ENCODE data around the gene EVA1C.
"Not testable (repeated sequence)": the region's sequence is repeated elsewhere in the genome, so short reads cannot be mapped to it uniquely, and the experiment has no call there.

EVA1C gene

GRCh38 chr21:32531561-32531960, 119.1 kb downstream of the EVA1C start:
- not testable (repeated sequence) for DNase-seq (ENCODE audit: low spot score)

DNA sequence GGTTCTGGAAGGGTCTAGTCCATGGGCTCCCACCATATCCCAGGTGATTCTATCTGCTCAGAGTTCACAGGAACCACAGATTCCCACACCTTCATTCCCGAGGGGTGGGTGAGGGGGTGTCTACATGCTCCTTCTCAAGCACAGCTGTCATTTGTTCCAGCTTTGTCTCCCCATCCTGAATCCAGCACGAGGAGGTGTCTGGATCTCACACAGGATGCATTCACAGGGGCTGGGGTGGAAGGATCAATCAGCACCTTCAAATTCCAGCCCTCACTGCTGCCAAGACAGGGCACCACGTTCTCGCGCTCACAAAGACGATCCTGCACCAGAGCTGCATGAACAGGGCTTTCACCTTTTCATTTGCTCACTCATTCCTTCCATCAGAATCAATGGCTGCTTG, 120.1 kb downstream of the EVA1C start:
- no peak for DNase-seq (ENCODE audit: low spot score)

GRCh38 chr21:32533053-32533452, 120.5 kb downstream of the EVA1C start:
- DNase-seq (ENCODE audit: low spot score) = no peak

- no peak for DNase-seq (ENCODE audit: low spot score)
Observed at GRCh38 chr21:32533611-32534010, 121.1 kb downstream of the EVA1C start.

- DNase-seq (ENCODE audit: low spot score) = no peak
Observed at GRCh38 chr21:32534113-32534512, 121.6 kb downstream of the EVA1C start.

GRCh38 chr21:32535612-32536011, 123.1 kb downstream of the EVA1C start:
- DNase-seq (ENCODE audit: low spot score) = no peak

DNA sequence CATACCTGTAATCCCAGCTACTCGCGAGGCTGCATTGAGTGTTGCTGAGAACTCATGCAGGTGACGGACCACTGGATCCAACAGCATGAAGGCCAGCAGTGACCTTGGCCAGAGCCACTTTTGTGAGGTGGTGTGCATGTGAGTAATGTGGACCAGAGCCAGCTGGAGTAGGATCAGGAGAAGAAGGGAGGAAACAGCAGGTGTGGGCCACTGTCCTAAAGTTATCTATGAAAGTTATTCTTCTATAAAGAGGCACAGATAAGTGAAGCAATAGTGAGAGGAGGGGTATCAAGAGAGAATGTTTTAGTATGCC, 125.0 kb downstream of the EVA1C start:
- no peak for DNase-seq (ENCODE audit: low spot score)

DNA sequence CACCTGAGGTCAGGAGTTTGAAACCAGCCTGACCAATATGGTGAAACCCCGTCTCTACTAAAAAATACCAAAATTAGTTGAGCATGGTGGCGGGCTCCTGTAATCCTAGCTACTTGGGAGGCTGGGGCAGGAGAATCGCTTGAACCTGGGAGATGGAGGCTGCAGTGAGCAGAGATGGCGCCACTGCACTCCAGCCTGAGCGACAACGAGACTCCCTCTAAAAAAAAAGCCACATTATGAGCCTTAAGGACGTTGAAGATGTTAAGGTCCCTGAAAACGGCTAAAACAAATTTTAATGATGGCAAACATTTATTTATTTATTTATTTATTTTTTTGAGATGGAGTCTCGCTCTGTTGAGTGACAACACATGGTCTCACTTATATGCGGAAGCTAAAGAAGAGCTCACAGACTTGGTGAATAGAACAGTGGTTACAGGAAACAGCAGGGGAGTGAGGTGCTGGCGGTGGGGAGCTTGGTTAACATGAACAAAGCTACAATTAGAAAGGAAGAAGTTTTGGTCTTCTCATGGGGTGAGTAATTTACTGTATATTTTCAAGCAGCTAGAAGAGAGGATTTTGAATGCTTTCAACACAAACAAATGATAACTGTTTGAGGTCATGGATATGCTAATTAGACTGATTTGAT, 125.8 kb downstream of the EVA1C start:
- no peak for DNase-seq (ENCODE audit: low spot score)

GRCh38 chr21:32539378-32539777, 126.9 kb downstream of the EVA1C start:
- DNase-seq (ENCODE audit: low spot score) = no peak

DNA sequence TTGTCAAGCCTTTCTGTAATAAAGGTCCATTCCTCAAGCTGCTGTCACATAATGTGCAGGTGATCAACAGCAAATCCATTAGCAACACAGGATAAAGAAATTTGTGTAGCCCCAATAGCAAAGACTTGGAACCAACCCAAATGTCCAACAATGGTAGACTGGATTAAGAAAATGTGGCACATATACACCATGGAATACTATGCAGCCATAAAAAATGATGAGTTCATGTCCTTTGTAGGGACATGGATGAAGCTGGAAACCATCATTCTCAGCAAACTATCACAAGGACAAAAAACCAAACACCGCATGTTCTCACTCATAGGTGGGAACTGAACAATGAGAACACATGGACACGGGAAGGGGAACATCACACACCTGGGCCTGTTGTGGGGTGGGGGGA, 130.6 kb downstream of the EVA1C start:
- not testable (repeated sequence) for DNase-seq (ENCODE audit: low spot score)

GRCh38 chr21:32543975-32544374, 131.5 kb downstream of the EVA1C start:
- DNase-seq (ENCODE audit: low spot score) = no peak

- DNase-seq (ENCODE audit: low spot score) = no peak
Observed at GRCh38 chr21:32544697-32545096, 132.2 kb downstream of the EVA1C start.

GRCh38 chr21:32545948-32546441, 133.5 kb downstream of the EVA1C start:
- DNase-seq (ENCODE audit: low spot score) = no peak

DNA sequence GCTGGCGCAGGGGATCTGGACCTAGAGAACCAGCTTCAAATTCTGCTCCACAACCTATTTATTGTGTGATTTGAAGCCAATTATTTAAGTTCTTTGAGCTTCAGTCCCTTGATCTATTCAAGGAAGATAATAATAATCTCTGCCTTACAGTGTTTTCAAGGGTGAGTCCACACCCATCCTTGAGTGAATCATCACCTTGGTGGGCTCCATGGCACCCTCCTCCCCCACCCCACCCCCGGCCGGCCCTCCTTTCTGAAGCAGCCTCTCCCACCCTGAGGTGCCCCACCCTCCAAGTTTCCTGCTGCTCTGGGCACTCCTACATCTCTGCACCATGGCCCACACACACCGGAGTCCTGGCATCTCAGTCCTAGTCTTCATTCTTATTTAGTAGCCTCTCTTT, 134.5 kb downstream of the EVA1C start:
- DNase-seq (ENCODE audit: low spot score) = no peak

DNA sequence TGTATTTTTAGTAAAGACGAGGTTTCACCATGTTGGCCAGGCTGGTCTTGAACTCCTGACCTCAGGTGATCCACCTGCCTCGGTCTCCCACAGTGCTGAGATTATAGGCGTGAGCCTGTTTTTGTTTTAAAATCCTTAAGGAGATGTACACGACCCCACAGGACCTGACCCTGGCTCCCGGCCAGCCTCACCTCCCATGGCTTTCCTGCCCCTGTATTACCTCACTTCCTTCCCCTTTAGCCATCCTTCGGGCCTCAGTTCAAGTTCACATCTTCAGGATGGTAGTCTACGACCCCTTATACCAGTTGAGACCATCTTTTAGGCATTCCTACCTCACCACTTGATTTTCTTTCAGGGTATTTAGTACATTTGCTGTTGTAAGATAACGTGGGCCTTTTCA, 136.5 kb downstream of the EVA1C start:
- DNase-seq (ENCODE audit: low spot score) = no peak

DNA sequence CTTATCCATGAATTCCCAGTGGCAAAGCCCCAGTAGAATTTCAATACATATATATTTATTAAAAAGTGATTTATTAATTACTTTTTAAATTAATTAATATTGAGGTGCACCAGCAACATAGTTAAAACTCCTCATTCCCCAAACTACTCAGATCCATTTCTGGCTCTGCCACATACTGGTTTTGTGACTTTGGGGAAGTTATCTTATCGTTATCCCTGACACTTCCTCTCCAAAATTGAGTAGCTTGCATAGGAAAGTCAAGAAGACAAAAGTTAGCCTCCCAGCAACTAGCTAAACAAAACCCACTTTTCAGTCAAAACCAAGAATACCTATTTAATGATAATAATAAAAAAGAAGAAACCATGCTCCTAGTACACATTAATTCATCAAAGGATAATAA, 136.9 kb downstream of the EVA1C start:
- DNase-seq (ENCODE audit: low spot score) = no peak

DNA sequence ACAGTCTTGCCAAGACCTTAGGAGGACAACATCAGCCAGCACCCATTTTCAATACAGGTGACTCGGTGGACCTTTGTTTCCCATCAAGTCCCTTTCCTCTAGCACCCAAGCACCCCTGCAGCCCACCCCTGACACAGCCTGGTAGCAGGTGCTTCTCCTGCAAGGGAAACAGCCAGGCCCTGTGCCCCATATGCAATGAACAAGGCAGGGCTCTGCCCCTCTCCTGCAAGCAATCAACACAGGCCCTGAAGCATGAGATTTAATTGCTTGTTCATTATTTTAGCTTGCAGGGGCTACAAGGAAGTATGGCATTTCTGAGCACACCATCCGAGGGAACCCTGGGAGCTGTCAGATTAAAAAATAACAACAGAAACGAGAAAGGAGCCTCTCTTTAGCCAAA, 137.4 kb downstream of the EVA1C start:
- DNase-seq (ENCODE audit: low spot score) = no peak

DNA sequence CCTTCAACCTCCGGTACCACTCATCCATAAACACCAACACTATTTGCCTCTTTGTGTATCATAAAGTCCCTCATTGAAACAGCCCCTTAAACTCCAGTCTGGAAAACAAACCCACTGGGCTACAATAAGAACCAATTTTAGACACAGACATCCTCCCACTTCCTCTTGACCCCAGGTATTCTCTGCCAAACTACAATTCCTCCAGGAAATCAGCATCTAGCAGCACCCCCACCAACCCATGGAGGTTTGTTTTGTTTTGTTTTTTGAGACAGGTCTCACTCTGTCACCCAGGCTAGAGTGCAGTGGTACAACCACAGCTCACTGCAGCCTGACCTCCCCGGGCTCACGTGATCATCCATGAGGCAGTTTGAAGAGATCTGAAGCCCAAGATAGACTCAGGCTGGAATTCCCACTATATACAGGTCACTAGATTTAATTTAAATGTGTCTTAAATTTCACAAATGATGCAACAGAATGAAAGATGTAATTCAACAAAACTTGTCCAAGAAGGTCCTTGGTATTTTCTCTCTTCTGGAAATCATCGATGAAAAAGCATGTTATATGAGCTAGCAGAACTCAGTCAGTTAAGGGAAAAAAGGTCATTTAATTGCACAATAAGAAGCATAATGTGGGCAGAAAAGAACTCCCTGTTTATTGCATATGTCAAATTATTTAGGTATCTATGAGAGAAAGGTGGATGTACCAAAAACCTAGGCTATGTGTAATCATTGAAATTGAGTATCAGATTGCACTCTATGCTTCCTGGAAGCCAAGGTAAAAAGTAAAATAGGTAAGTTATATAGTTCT, 142.5 kb downstream of the EVA1C start:
- DNase-seq (ENCODE audit: low spot score) = no peak

GRCh38 chr21:32558106-32558505, 145.6 kb downstream of the EVA1C start:
- DNase-seq (ENCODE audit: low spot score) = no peak

DNA sequence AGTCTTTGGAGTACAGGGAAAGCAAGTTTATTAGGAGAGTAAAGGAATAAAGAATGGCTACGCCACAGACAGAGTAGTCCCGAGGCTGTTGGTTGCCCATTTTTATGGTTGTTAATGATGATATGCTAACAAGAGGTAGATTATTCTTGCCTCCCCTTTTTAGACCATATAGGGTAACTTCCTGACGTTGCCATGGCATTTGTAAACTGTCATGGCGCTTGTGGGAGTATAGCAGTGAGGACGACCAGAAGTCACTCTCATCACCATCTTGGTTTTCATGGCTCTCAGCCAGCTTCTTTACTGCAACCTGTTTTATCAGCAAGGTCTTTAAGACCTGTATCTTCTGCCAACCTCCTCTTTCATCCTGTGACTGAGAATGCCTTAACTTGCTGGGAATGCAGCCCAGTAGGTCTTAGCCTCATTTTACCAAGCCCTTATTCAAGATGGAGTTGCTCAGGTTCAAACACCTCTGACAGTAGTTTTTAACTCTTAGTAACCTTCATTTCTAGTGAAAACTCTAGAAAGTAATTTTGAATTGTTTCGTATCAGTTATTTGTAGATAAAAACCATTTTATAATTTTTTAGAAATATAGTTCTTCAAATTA, 146.6 kb downstream of the EVA1C start:
- DNase-seq (ENCODE audit: low spot score) = no peak

DNA sequence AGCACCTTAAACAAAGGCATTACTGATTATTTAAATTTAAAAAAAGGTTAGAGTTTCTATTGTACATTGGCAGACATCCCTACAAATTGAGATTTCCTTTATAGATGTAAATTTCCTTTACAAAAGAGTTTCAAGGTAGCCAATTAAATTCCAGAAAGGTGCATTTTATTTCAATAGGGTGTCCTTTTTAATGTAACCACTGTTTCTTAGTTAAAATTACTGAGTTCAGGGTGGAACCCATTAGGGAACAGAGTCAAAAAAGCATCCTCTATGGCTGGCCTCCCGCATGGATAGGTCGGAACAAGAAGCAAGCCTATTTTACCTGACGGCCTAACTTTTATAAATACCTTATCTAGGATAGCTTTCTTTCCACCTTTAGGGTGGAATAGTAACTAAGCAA, 148.4 kb downstream of the EVA1C start:
- DNase-seq (ENCODE audit: low spot score) = no peak

DNA sequence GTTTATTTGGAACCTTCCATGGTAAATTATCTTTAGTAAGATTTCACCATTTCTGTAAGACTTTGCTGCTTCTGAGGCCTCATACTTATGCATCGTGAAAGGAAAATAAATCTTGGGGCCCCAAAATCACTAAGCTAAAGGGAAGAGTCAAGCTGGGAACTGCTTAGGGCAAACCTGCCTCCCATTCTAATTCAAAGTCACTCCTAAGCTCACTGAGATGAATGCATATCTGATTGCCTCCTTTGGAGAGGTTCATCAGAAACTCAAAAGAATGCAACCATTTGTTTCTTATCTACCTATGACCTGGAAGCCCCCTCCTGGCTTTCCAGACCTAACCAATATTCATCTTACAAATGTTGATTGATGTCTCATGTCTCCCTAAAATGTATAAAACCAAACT, 149.0 kb downstream of the EVA1C start:
- DNase-seq (ENCODE audit: low spot score) = not testable (repeated sequence)

GRCh38 chr21:32562426-32562825, 149.9 kb downstream of the EVA1C start:
- no peak for DNase-seq (ENCODE audit: low spot score)

Data from HuH-7.5 (cell line).